Heart right ventricle (tissue), 16 donors: ENCODE measurements around the gene CCL7. TPM values are rescaled to one million over a fixed set of nuclear protein-coding genes. Genes with fewer than 3 reads are reported as not detected.
A peak's percentile ranks its signal among the peaks of the same experiment; 100 is the strongest.

Experiments
- ATAC-seq, 8 donors: fragments of 200-7000 bp; cut with Tn5 transposase; one replicate each; pipeline ENCODE4 v1.9.1; 2020; ENCODE audit warnings: mild to moderate bottlenecking in 8 of 8, moderate library complexity in 8 of 8, moderate number of reproducible peaks in 1 of 8
- DNase-seq, 2 donors: peaks; one replicate each; pipeline ENCODE4 v3.0.0-alpha.2; 2020
- H3K27ac ChIP-seq, 10 donors: fragments of 200-600 bp; sonication (generic) in 2 of 10; one replicate each; pipeline versions ENCODE4 v1.5.0 to v1.8.0; 2020 to 2022; ENCODE audit warnings: mild to moderate bottlenecking in 3 of 10
- H3K27me3 ChIP-seq, 7 donors: fragments of 200-600 bp; one replicate each; pipeline ENCODE4 v1.8.0; 2021 to 2022; ENCODE audit warnings: mild to moderate bottlenecking in 2 of 7
- H3K36me3 ChIP-seq, 9 donors: fragments of 200-600 bp; sonication (generic) in 1 of 9; one replicate each; pipeline versions ENCODE4 v1.5.0 to v1.8.0; 2020 to 2022; ENCODE audit warnings: mild to moderate bottlenecking in 2 of 9
- H3K4me1 ChIP-seq, 9 donors: fragments of 200-600 bp; sonication (generic) in 1 of 9; one replicate each; pipeline versions ENCODE4 v1.5.0 to v1.8.0; 2020 to 2022; ENCODE audit warnings: mild to moderate bottlenecking in 4 of 9
- H3K4me3 ChIP-seq, 10 donors: fragments of 200-600 bp; sonication (generic) in 2 of 10; one replicate each; pipeline versions ENCODE4 v1.5.0 to v1.8.0; 2020 to 2022; ENCODE audit warnings: mild to moderate bottlenecking in 7 of 10, moderate library complexity in 2 of 10
- H3K9me3 ChIP-seq, 11 donors: fragments of 200-600 bp in 10 of 11; sonication (generic) in 2 of 11; one replicate each; pipeline versions ENCODE4 v1.5.0 to v1.8.0; 2013 to 2022; ENCODE audit warnings: mild to moderate bottlenecking in 2 of 11, control low read depth in 1 of 11, moderate library complexity in 1 of 11
- WGBS, 2 donors: extraction: QIAGEN DNeasy Blood & Tissue Kit; methylation state at CpG; one replicate each; pipeline ENCODE4 v1.1.7; 2013; ENCODE audit warnings: inconsistent platforms in 1 of 2; 5-methylcytosine and 5-hydroxymethylcytosine counted together
- intact Hi-C, 10 donors: fragments of 100-400 bp; cut with DNase I; formaldehyde crosslinking; loops; one replicate each; pipeline versions ENCODE4 v1.11.1 to v1.14.2; 2022
- polyA plus RNA-seq, 2 donors: library from polyadenylated mRNA; stranded (reverse); fragments of 200-250 nt; gene quantifications; one replicate each; pipeline ENCODE4 v1.2.3, GENCODE V29; 2013
- total RNA-seq, 10 donors: library from RNA; stranded (reverse); fragmentation: NEBNext Ultra II Directional in 3 of 10; extraction: Animal tissue kit (Norgen Biotek cat#: 25700) in 3 of 10; gene quantifications; one replicate each; pipeline versions ENCODE4 v1.2.1 to v1.2.4, GENCODE V29; 2021 to 2023
- TF ChIP-seq, protein P1 (sequence below), 9 donors: fragments of 200-600 bp; sonication (generic) in 2 of 9; IDR thresholded peaks; one replicate each; pipeline versions ENCODE4 v1.5.0 to v1.8.0; 2021 to 2022; ENCODE audit warnings: antibody characterized with exemption in 9 of 9, mild to moderate bottlenecking in 5 of 9, moderate library complexity in 1 of 9
- donor health status: Arrhythmogenic right ventricular cardiomyopathy.
- donor health status: ischemic (EF 13 %, LVEDD 7.1; RV severe dilation, severe dysfunction).
- donor health status: healthy with polysubstance abuse.
- donor health status: DM: no; HTN: yes; CAD: no.
- donor health status: DM: no; HTN: no; CAD: no.
- donor health status: ischemic (EF 25% LVEDD 6.9; RV normal size, moderate dysfunction).
- donor health status: ischemic (EF 25% LVEDD 5.7; RV mildly dilated, moderate dysfunction).
- donor health status: healthy.
- donor health status: DM: yes; HTN: yes; CAD: no.
- donor health status: Ischemic cardiomyopathy.
- donor health status: ischemic (EF 35%, LVEDD 5.7; RV mildly dilated, moderate dysfunction).
- donor health status: nonischemic (EF 11% LVEDD 7.7; RV severe dilation, severe dysfunction).
- donor health status: DM: yes; HTN: yes; CAD: no.
- donor health status: PGD.
- donor health status: ischemic (EF 29% LVEDD 5.4; RV normal size, mild dysfunction).
- donor health status: nonischemic (EF 23%, LVEDD 6.1; RV moderate dilation, normal function).

CCL7 gene
- total and polyA plus RNA-seq, 12 donors, result 0.29 to 0.65 TPM; not detected in 10

DNA sequence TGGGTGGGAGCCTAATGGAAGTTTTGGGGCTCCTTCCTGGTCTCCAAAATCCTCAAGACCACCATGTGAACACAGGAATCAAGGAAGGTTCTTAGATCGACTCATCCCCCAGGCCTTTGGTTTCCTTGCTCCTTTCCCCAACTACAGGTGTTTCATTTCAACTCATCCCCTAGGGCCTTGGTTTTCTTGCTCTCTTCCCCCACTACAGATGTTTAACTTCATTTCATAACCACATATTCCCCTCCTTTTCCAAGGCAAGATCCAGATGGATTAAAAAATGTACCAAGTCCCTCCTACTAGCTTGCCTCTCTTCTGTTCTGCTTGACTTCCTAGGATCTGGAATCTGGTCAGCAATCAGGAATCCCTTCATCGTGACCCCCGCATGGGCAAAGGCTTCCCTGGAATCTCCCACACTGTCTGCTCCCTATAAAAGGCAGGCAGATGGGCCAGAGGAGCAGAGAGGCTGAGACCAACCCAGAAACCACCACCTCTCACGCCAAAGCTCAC, 15.3 kb downstream of the CCL7 start, which contains the start of gene CCL11:
CCL11 (plus strand) TSS at position 457 of the 507 bp plus-strand sequence. CDS start 67 bp downstream, outside the sequence.
- ATAC-seq, result peak in 7 of 8 donors; percentile 64 to 82 (median 77)
- no peaks in the 10 kb centered on the region for H3K9me3 ChIP-seq
- 77 to 82% methylated on average over 4 of the region's 4 CpGs for WGBS, 2 donors
- H3K4me3 ChIP-seq, result no peak within 1 kb of the TSS
- H3K4me1 ChIP-seq, result peaks cover 0 to 22% (median 4%) of the 10 kb centered on the region in 9 donors
- TF ChIP-seq, protein P1, sequence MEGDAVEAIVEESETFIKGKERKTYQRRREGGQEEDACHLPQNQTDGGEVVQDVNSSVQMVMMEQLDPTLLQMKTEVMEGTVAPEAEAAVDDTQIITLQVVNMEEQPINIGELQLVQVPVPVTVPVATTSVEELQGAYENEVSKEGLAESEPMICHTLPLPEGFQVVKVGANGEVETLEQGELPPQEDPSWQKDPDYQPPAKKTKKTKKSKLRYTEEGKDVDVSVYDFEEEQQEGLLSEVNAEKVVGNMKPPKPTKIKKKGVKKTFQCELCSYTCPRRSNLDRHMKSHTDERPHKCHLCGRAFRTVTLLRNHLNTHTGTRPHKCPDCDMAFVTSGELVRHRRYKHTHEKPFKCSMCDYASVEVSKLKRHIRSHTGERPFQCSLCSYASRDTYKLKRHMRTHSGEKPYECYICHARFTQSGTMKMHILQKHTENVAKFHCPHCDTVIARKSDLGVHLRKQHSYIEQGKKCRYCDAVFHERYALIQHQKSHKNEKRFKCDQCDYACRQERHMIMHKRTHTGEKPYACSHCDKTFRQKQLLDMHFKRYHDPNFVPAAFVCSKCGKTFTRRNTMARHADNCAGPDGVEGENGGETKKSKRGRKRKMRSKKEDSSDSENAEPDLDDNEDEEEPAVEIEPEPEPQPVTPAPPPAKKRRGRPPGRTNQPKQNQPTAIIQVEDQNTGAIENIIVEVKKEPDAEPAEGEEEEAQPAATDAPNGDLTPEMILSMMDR (IDR thresholded peaks at IDR 0.05), result no peak
- peak in 1 of 2 donors; percentile 43 for DNase-seq
- intact Hi-C loops, result no loop called here
- no peaks in the 10 kb centered on the region for H3K27me3 ChIP-seq
- peak within 1 kb of the TSS in 7 of 10 donors; percentile 15 to 58 (median 36) for H3K27ac ChIP-seq
- no peaks in the 10 kb centered on the region for H3K36me3 ChIP-seq

DNA sequence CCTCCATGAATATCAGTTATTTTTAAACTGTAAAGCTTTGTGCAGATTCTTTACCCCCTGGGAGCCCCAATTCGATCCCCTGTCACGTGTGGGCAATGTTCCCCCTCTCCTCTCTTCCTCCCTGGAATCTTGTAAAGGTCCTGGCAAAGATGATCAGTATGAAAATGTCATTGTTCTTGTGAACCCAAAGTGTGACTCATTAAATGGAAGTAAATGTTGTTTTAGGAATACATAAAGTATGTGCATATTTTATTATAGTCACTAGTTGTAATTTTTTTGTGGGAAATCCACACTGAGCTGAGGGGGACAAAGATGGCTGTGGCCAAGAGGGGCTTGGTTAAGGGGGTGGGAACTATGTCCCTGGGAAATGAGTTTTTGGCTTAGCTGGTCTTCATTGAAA, 17.9 kb downstream of the CCL7 start:
- no peak for ATAC-seq

DNA sequence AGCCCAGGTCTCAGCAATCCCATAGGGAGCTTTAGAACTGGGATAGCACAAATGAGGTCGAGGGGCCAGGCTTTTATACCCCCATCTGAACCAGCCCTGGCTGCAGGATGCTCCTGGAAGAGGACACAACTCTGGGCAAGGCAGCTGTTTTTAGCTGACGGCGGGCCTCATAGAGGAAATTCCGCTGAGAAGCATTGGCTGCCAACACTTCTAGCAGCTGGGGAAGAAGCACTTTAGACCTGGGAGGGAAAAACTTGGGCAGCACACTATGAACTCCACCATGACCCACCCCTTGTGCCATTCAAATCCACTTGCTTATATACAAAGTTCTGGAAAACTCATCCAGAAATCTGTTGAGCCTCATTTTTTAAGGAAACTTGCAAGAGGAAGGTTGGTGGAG, 20.6 kb downstream of the CCL7 start:
- intact Hi-C loops, result no loop called here
- Histone ChIP-seq H3K4me1 (peaks cover 0 to 8% (median 0%) of the 10 kb centered on the region in 9 donors), H3K27ac (no peak overlapping the region), H3K27me3 (no peaks in the 10 kb centered on the region), H3K36me3 (no peaks in the 10 kb centered on the region), H3K4me3 (no peak overlapping the region), H3K9me3 (no peaks in the 10 kb centered on the region)
- no peak for DNase-seq
- peak in 1 of 8 donors; percentile 33 for ATAC-seq
- WGBS, 2 donors, result 44 to 56% methylated on average over 4 of the region's 4 CpGs
- TF ChIP-seq, protein P1 (IDR thresholded peaks at IDR 0.05), result no peak

More for the DNA sequence above, 17.9 kb downstream of the CCL7 start:
- intact Hi-C loops, result no loop called here
- no peaks in the 10 kb centered on the region for H3K9me3 ChIP-seq
- no peak overlapping the region for H3K4me3 ChIP-seq
- TF ChIP-seq, protein P1 (IDR thresholded peaks at IDR 0.05), result no peak
- H3K27ac ChIP-seq, result no peak overlapping the region
- WGBS, 2 donors, result 32 to 35% methylated on average over 2 of the region's 2 CpGs
- H3K27me3 ChIP-seq, result no peaks in the 10 kb centered on the region
- no peak for DNase-seq
- no peaks in the 10 kb centered on the region for H3K36me3 ChIP-seq
- peaks cover 0 to 22% (median 4%) of the 10 kb centered on the region in 9 donors for H3K4me1 ChIP-seq

DNA sequence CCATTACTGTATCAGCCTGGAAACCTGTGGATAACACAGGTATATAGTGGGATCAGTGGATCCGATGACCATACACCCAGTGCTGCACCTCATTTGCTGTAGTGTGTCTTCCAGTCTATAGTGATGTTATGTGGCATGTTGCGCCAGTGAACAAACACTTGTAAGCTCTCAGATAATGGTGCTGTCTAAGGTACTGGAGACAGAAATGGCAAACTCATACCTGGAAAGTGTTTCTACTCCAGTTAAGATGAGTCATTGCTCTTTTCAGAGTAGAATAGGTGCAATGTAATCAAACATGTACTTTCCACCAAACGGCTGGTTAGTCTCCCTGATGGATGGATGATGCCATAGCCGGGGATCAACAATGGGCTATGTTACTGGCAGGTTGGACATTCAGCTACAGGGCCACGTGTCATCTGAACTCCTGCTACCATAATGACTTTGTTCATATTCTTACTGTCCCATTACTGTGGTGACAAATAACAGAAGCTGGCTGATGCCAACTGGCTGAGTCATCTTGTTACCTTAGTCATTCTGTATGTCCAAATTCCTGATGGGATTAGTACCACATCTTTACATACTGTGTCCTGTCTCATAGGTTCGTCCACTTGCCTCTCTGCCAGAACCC, 21.8 kb downstream of the CCL7 start:
- TF ChIP-seq, protein P1 (IDR thresholded peaks at IDR 0.05), result no peak
- peaks cover 0 to 3% (median 0%) of the 10 kb centered on the region in 9 donors for H3K4me1 ChIP-seq
- no peaks in the 10 kb centered on the region for H3K36me3 ChIP-seq
- 94 to 95% methylated on average over 6 of the region's 6 CpGs for WGBS, 2 donors
- ATAC-seq (no peak), DNase-seq (no peak)
- H3K4me3 ChIP-seq, result no peak overlapping the region
- H3K27ac ChIP-seq, result no peak overlapping the region
- intact Hi-C loops, result no loop called here
- H3K27me3 ChIP-seq, result no peaks in the 10 kb centered on the region
- no peaks in the 10 kb centered on the region for H3K9me3 ChIP-seq
